Measurements from ENCODE around the gene JADE2.
"Not testable (repeated sequence)": the region's sequence is repeated elsewhere in the genome, so short reads cannot be mapped to it uniquely, and the experiment has no call there.

JADE2 gene

GRCh38 chr5:134507452-134507851 lies 18.0 kb upstream of the JADE2 start:
- no peak for DNase-seq (ENCODE audit: extremely low read depth in 1 of 2, low read depth in 1 of 2)

- DNase-seq (ENCODE audit: extremely low read depth in 1 of 2, low read depth in 1 of 2) = no peak
Observed at GRCh38 chr5:134508521-134509195, 16.8 kb upstream of the JADE2 start.

GRCh38 chr5:134509308-134510040 lies 16.0 kb upstream of the JADE2 start:
- no peak for DNase-seq (ENCODE audit: extremely low read depth in 1 of 2, low read depth in 1 of 2)

- no peak for DNase-seq (ENCODE audit: extremely low read depth in 1 of 2, low read depth in 1 of 2)
Observed at GRCh38 chr5:134510970-134511795, 14.3 kb upstream of the JADE2 start.

GRCh38 chr5:134511796-134512660 lies 13.4 kb upstream of the JADE2 start:
- DNase-seq (ENCODE audit: extremely low read depth in 1 of 2, low read depth in 1 of 2) = no peak

- DNase-seq (ENCODE audit: extremely low read depth in 1 of 2, low read depth in 1 of 2) = no peak
Observed at GRCh38 chr5:134512661-134512999, 12.8 kb upstream of the JADE2 start.

GRCh38 chr5:134515801-134516200 lies 9.7 kb upstream of the JADE2 start:
- no peak for DNase-seq (ENCODE audit: extremely low read depth in 1 of 2, low read depth in 1 of 2)

- DNase-seq (ENCODE audit: extremely low read depth in 1 of 2, low read depth in 1 of 2) = not testable (repeated sequence)
Observed at GRCh38 chr5:134516984-134517383, 8.5 kb upstream of the JADE2 start.

- DNase-seq (ENCODE audit: extremely low read depth in 1 of 2, low read depth in 1 of 2) = no peak
Observed at GRCh38 chr5:134517553-134517952, 7.9 kb upstream of the JADE2 start.

- DNase-seq (ENCODE audit: extremely low read depth in 1 of 2, low read depth in 1 of 2) = no peak
Observed at GRCh38 chr5:134519989-134520388, 5.5 kb upstream of the JADE2 start.

GRCh38 chr5:134521841-134522240 lies 3.6 kb upstream of the JADE2 start:
- DNase-seq (ENCODE audit: extremely low read depth in 1 of 2, low read depth in 1 of 2) = no peak

GRCh38 chr5:134523543-134524271 lies 1.8 kb upstream of the JADE2 start:
- DNase-seq (ENCODE audit: extremely low read depth in 1 of 2, low read depth in 1 of 2) = no peak

GRCh38 chr5:134524272-134524825 lies 1.1 kb upstream of the JADE2 start:
- DNase-seq (ENCODE audit: extremely low read depth in 1 of 2, low read depth in 1 of 2) = peak in 1 of 2 donors; percentile 50

GRCh38 chr5:134525683-134526482 lies 413 bp downstream of the JADE2 start:
- DNase-seq (ENCODE audit: extremely low read depth in 1 of 2, low read depth in 1 of 2) = peak in 1 of 2 donors; percentile 47

- peak in 1 of 2 donors; percentile 54 for DNase-seq (ENCODE audit: extremely low read depth in 1 of 2, low read depth in 1 of 2)
Observed at GRCh38 chr5:134526483-134527155, 1.1 kb downstream of the JADE2 start.

GRCh38 chr5:134527156-134527960 lies 1.9 kb downstream of the JADE2 start:
- DNase-seq (ENCODE audit: extremely low read depth in 1 of 2, low read depth in 1 of 2) = peak in 1 of 2 donors; percentile 61

GRCh38 chr5:134527961-134528424 lies 2.5 kb downstream of the JADE2 start:
- DNase-seq (ENCODE audit: extremely low read depth in 1 of 2, low read depth in 1 of 2) = no peak
